ENCODE data around the gene FBXO15. TPM values are rescaled to one million over a fixed set of nuclear protein-coding genes. Genes with fewer than 3 reads are reported as not detected.

The FBXO15 gene
- total RNA-seq, 1 donor from 2014 or later, result 4.1 TPM

DNA sequence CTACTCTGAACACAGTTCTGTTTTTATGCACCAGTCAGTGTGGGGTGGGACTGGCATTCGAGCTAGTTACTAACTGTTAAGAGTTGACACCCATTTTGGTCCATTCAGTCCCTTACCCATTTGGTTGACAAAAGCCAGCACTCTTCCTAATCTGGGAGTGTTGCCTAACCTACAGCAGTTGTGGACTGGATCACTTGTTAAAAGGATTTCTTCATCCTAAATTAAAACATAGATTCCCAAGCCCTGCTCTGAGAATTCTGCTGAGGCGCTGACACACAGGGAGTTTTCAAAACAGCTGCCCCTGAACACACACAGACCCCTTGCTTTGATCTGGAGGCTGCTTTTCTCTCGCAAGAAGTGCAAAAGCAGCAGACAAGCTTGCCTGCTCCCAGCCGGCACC is 7.1 kb upstream of the FBXO15 start:
- FAIRE-seq (no peak), DNase-seq (ENCODE audit: low spot score in 2 of 2) (no peak)

DNA sequence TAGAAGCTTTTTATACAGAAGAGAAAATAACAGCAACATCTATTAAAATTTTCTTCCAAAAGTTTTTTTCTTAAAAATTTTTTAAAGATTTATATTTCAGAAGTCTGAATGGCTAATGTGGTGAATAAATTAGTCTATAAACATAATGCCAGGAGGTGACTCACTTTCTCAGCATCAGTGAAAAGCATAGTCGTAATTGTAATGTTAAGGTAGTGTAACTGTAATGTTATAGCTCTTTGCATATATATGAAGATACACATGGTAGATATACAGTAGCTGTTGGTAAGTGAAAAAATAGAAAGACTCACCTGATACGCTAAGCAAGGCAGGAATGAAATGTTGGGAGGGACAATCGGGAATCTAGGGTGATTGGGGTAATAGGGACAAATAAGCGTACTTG is 6.2 kb upstream of the FBXO15 start:
- no peak for FAIRE-seq
- no peak for DNase-seq (ENCODE audit: low spot score in 2 of 2)

DNA sequence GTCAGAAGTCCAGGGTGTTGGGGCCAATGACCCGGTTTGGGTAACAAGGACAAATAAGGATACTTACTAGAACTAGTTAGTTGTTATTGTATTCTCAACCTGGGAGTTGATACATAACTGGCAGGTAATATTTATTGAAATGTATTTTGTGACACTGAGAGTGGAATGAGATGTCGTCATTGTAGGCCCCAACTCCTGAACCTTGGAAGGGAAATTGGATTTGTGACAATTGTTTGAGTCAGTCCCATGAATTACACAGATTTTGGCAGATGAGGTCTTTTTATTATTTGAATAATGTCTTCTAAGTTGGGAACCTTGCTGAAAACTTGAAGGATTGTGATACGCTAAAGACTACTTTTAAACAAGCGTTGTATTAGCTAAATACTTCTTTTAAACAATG is 5.7 kb upstream of the FBXO15 start:
- FAIRE-seq (no peak), DNase-seq (ENCODE audit: low spot score in 2 of 2) (no peak)

DNA sequence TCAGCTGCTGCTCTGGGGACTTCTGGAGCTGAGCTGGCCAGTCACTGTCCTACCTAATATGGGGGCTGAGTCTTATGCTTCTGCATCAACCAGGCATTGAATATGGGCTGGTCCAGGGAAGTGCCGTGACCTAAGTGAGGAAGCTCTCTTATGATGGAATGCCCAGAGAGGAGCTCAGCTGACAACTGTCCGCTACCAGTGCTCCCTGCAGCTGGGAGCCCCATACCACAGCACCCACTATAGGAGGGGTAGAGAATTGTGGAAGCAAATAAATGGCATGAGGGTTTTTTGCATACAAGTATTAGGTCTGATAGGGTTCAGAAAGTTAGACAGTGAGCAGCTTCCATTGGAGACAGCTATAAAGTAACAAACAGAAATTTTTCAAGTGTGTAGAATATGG is 5.2 kb upstream of the FBXO15 start:
- FAIRE-seq, result no peak
- no peak for DNase-seq (ENCODE audit: low spot score in 2 of 2)

DNA sequence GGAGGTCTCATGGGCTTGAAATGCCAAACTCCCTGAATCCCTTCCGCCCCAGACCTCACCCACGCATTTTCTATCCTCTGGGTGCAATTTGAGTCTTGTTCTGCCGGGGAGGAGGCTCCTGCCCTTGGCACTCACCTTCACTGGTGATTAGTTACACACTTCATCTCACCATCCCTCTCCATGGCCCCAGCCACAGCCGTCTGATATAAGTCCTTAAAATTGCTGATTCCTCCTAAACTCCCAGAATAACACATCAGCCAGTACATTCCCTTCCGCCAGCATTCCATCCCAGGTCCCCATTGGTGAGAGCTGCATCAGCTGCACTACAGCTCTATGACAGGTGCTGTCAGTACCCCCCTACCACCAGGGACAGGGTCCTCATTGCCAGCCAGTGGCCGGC is 4.6 kb upstream of the FBXO15 start:
- no peak for DNase-seq (ENCODE audit: low spot score in 2 of 2)
- no peak for FAIRE-seq

DNA sequence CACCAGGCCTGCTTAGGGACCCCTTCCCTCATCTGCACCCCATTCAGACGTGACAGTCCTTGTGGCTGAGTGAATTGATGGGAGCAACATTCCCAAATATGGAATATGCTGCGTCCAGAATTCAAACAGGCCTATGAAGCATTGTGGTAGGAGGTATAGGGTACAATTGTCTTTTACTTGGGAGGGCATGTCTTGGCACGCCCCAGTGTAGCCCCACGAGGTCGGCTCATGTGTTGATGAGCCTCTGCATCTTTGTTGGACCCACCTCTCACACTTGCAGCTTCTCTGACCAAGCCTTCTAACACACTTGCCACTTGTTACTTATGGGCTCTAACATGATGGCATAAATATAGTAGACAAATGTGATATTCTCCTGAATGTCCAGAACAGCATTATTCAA is 2.2 kb upstream of the FBXO15 start:
- no peak for FAIRE-seq
- no peak for DNase-seq (ENCODE audit: low spot score in 2 of 2)

DNA sequence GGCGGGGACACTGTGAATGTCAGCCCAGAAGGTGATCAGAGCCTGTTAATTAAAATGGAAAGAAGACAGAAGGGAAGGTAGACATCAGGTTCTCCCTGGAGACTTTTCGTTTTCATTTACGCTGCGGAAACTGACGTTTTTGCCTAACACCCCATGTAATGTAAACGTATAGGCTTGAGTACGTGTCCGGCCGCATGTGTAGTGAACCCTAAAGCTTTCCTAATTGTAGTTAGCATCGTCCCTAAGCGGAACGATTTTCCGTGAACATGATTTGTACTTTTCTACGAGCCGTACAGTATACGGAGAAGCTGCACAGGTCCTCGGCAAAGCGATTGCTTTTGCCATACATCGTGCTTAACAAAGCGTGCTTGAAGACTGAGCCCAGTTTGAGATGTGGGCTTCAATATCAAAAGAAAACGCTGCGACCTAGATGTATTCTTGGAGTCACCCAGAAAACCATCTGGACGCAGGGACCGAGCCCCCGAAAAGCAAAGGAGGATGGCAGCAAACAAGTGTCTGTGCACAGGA is 973 bp upstream of the FBXO15 start:
- DNase-seq (ENCODE audit: low spot score in 2 of 2), result no peak
- no peak for FAIRE-seq

DNA sequence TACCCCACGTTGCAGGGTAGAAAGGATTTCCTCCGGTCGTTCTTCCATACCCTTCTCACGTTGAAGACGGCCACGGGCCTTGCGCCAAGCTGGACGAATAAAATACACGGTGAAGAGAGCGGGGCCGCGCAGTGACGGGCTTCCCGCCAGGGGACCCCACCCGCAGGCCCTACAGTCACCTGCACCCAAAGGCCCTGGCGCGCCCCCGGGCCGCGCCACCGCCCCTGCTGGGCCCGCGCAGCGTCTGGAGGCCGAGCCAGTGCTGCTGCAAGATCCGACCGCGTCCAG is 199 bp downstream of the FBXO15 start:
- FAIRE-seq (no peak), DNase-seq (ENCODE audit: low spot score in 2 of 2) (no peak)

DNA sequence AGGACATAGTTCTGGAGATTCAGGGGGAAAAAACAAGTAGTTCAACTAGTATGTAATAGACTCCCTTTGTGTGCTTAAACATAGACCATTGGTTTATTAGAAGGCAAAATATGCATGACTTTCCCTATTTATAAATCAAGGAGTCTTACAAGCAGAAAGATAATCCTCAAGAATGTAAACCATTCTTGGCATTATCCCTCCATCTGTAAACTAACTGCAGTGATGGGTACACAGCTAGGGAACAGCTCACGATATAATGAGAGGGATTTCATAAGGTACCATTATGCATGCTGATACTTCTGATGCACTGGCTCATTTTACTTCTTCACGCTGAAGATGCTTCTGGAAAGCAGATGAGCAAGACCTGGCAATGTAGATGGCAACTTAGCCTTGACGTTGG is 878 bp downstream of the FBXO15 start:
- DNase-seq (ENCODE audit: low spot score in 2 of 2), result no peak
- no peak for FAIRE-seq

DNA sequence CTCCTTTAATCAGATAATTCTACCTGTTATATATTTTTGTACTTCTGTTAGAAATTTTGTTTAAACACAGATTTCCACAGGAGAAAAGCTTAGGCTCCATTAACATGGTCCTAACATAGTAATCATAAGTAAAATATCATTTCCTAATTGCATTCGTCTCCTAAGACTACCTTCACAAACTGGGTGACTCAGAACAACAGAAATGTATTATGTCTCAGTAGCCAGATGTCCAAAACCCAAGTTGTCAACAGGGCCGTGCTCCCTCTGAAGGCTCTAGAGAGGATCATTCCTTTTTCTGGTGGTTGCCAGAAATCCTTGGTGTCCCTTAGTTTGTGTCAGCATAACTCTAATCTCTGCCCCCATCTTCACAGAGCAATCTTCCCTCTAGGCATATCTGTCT is 5.4 kb downstream of the FBXO15 start:
- FAIRE-seq, result no peak
- no peak for DNase-seq (ENCODE audit: low spot score in 2 of 2)

DNA sequence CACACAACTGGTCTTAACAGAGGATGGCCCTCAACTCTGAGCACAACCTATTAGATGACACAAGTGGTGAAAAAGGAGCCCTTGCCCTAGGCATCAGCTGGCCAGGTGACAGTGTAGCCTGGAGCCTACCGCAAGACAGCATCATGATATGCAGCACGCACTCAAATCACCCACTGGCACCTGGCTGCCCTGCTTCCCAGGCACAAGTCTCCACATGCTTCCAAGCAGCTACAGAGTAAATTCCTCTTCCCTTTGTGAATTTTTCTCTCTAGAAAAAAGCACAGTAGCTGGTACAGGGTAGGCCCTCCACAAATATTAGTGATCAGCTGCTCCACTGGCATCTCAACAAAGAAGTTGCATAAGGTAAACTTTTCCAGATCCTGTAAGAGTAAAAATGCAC is 6.0 kb downstream of the FBXO15 start:
- FAIRE-seq, result no peak
- no peak for DNase-seq (ENCODE audit: low spot score in 2 of 2)

DNA sequence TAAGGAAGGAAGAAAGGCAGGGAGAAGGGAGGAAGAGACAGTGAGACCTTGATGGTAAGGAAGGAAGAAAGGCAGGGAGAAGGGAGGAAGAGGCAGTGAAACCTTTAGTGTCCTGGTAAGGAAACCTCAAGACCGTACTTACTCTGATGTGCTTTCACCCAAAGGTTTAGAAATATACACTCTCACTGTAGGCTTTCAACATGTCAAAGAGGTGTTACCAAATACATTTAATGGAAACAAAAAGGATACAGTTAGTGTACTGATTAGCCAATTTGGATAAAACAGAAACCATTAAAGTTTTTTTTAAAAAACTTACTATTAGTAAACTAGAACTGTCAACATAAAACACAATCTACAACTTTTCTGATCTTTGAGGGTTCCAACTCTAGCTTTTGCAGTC is 7.1 kb downstream of the FBXO15 start:
- no peak for DNase-seq (ENCODE audit: low spot score in 2 of 2)
- FAIRE-seq, result no peak

DNA sequence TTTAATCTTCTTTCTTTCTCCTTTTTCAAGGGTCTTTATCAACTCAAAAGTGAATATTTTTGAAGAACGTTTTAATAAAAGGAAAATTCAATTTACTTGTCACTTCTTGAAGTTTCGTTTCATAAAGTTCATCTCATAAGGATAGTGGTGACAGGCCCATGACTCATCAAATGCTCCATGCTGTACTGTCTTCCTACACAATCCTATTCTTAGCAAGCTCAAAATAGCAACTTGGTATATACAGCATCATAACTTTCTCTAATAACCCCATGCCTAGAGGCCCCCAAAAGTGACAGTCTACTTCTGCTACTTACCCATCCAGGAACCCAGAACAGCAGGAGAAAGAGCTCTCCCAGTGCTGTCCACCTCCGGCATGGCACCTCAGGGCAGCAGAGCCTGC is 7.7 kb downstream of the FBXO15 start:
- FAIRE-seq, result no peak
- DNase-seq (ENCODE audit: low spot score in 2 of 2), result no peak

DNA sequence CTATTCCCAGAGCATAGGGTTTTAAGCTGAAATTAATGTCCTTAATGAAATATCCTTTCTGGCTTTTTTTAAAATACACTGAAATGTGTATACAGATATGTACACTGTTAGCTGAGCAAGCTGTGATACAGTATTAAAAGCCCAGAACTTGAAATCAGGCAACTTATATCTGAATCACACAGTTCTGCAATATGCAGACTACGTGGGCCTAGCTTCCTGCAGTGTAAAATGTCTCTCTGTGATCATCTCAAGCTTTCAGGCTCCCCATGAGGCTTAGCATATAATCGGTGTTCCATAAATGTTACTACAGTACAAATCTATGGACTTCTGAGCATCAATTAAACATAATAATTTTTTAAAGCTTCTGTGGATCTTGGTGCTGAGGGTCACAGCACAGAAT is 8.2 kb downstream of the FBXO15 start:
- FAIRE-seq, result no peak
- DNase-seq (ENCODE audit: low spot score in 2 of 2), result no peak

DNA sequence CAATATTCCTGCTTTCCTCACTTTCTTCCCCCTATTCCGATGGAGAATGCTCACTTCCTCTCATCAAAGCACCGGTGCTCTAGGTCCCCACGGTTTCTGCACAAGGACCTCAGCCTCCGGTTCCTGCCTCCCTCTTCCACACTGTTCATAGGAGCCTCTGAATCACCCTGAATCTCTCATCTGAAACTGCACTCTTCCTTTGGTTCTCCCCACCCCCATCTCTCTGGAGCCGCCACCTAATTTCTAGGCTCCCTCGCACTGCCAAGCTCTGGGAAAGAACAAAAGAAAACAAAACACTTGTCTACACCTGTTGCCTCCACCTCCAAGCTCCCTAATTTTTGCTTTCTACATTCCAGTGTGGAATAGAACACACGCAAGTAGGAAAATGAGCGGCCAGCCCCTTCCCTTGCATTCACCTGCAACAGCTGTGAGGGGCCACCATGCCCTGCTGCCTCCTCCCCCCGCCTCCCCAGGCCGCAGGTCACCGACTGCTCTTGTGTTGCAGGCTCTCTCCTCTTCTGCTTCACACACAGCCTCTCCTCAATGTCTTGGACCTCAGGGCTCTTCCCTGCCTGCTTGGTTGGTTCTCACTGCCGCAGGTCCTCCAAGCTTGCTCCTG is 9.6 kb downstream of the FBXO15 start:
- FAIRE-seq (no peak), DNase-seq (ENCODE audit: low spot score in 2 of 2) (no peak)

DNA sequence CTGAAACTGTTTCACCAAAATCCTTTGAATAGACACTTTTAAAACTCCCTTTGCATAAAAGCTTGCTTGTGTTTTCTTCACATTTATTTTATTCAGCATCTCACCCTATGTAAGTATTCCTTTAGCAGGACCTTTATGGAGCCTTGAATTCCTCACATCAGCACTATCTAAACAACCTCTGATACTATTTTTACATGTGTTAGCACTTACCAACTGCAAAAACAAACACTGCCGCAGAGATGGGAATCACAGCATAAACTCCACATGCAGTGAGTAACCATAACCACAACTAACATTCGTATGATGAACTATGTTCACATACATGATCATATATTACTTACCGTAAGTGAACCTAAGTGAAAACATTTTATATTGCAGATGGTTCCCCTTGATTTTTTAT is 15.4 kb downstream of the FBXO15 start:
- FAIRE-seq (no peak), DNase-seq (ENCODE audit: low spot score in 2 of 2) (no peak)

DNA sequence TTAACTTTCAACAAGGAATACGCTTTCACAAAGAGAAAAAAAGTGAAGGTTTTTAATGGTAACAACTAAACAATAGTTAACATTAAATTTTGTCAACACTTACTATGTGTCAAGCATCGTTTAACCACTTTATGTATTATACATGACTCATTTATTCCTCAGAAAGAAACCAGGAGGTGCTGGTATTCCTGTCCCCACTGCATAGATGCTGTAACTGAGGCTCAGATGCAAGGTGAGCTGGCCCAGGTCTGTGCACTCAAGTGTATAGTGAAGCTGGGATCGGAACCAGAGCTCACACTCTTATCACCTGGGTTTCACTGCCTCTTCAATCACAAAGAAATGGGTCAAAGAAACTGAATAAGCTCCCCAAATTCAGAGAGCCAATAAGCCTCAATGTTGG is 16.5 kb downstream of the FBXO15 start:
- no peak for FAIRE-seq

DNA sequence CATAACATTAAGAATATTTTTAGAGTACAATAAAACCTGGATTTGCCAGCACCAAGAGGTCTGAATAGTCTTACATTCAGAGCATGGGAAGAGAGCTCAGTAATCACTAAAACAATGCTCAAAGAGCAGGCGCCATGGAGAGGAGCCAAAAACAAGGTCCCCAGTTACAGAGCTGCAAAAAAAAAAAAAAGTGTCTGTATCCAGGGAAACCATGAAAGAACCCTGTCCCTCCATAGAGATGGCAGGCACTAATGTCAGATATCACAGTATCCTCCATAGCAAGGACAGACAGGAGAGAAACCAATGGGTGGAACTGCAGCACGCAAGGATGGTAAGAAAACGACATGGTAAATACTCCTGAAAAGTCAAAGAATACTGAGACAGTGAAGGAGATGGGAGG is 19.5 kb downstream of the FBXO15 start:
- DNase-seq (ENCODE audit: low spot score in 2 of 2) (no peak), FAIRE-seq (no peak)

More for the DNA sequence above, 16.5 kb downstream of the FBXO15 start:
- no peak for DNase-seq (ENCODE audit: low spot score in 2 of 2)

DNA sequence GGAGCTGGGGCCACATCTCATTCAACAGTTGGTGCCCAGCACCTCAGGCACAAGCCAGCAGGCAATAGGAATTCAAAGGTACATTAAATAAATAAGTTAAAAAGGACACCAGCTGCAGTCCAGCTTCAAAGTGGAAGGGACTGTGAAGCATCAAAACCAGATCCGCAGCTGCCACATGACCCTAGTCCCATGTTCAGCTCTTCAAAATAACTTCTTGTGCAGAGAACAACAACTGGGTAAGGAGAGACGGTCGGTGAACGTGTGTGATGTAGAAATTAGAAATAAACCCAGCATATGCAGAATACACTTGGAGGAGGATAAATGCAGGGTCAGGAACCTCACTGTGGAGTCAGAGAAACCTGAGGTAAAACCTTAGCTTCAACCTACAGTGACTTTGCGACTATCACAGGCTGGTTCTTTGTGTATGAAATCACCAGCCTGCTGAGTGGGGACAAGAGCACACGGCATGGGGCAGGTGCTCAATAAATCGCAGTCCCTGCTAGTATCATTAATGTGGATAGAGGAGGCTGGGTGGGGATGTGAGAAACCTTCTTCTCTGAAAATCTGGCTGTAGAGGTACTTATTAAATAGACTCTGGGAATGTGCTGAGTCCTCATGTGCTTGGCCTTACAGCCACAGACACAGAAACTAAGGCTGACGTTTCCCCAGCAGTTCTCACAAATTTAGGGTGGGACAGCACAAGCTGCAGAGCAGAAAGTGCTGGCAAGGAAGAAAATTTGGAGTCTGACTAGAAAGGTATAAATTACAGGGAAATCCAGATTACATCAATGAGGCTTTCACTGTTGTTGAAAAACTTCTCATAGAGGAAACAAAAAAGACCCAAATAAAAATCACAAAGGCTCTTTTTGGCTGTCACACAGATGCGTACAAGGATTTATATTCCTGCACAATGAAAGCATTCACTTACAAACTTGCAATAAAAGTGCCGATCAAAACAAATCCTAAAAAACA is 20.7 kb downstream of the FBXO15 start:
- DNase-seq (ENCODE audit: low spot score in 2 of 2) (no peak), FAIRE-seq (no peak)

DNA sequence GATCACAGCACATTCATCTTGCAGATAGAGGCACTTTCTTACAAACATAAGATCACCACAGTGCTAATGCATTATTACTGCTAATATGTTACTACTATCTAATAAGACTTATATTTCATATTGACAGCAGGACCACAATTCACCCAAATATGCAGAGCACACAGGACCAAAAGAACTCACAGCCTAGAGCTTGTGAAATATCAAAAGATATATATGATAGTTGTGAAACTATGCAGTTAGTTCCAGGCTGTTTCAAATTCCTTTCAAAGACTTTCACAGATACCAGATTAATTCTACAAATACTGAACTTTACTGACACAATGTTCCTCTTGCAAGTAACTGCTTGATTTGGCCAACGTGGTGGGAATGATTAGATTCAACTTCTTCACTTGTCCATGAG is 23.0 kb downstream of the FBXO15 start:
- no peak for DNase-seq (ENCODE audit: low spot score in 2 of 2)
- no peak for FAIRE-seq

DNA sequence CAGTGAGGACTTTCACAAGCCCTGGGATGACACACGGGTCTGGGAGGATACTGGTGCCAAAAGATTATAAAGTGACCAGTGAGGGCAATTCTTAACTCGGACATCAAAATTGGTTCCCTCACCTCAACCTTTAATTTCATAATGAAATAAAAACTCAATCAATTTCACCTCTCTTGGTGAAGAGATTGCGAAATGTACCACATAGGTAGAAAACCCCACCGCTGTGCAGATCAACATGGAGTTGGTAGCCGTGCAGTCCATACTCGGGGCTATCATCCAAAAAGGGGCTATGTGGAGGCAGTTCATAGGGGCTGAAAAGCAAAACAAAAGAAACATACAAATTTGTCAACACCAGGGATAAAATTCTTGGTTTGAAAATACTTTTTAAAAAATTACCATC is 24.4 kb downstream of the FBXO15 start:
- no peak for DNase-seq (ENCODE audit: low spot score in 2 of 2)
- FAIRE-seq, result no peak
